NCI-H345 treated with DMSO at 0.1 percent for 48 hours (cell line): ENCODE results near the gene VSTM2B.

Experiments used
- DNase-seq: peaks from one replicate; lab custom pipeline; 2025; ENCODE audit not compliant: unreplicated experiment; lab: John Stamatoyannopoulos, UW

Gene VSTM2B

GRCh38 chr19:29587518-29587986 lies 61.8 kb downstream of the VSTM2B start:
- DNase-seq = no peak

- no peak for DNase-seq
These were observed 62.3 kb downstream of the VSTM2B start for GRCh38 chr19:29588095-29588494.

GRCh38 chr19:29590278-29590677 lies 64.5 kb downstream of the VSTM2B start:
- no peak for DNase-seq

- no peak for DNase-seq
These were observed 65.9 kb downstream of the VSTM2B start for GRCh38 chr19:29591670-29592069.

- DNase-seq = no peak
These were observed 68.1 kb downstream of the VSTM2B start for GRCh38 chr19:29593869-29594268.

- DNase-seq = peak; percentile 59
These were observed 70.4 kb downstream of the VSTM2B start for GRCh38 chr19:29596080-29596727.

- peak; percentile 70 for DNase-seq
These were observed 71.2 kb downstream of the VSTM2B start for GRCh38 chr19:29596885-29597525.

- DNase-seq = no peak
These were observed 72.2 kb downstream of the VSTM2B start for GRCh38 chr19:29598036-29598435.

GRCh38 chr19:29598496-29598895 lies 72.7 kb downstream of the VSTM2B start:
- DNase-seq = no peak

- no peak for DNase-seq
These were observed 77.5 kb downstream of the VSTM2B start for GRCh38 chr19:29603308-29603707.

GRCh38 chr19:29605653-29606419 lies 80.0 kb downstream of the VSTM2B start, which contains the start of gene POP4:
Gene POP4, plus strand, starts transcription at chr19:29606283. Its CDS starts 36 bp downstream, at chr19:29606319.
- DNase-seq = peak; percentile 99

- DNase-seq = no peak
These were observed 80.6 kb downstream of the VSTM2B start for GRCh38 chr19:29606420-29606747.

- DNase-seq = no peak
These were observed 83.8 kb downstream of the VSTM2B start for GRCh38 chr19:29609636-29610035.

GRCh38 chr19:29610213-29610573 lies 84.4 kb downstream of the VSTM2B start:
- DNase-seq = no peak

- peak; percentile 88 for DNase-seq
These were observed 84.9 kb downstream of the VSTM2B start for GRCh38 chr19:29610574-29611271.

GRCh38 chr19:29612121-29612520 lies 86.3 kb downstream of the VSTM2B start:
- DNase-seq = no peak

- no peak for DNase-seq
These were observed 87.2 kb downstream of the VSTM2B start for GRCh38 chr19:29612801-29613595.

GRCh38 chr19:29614046-29614445 lies 88.3 kb downstream of the VSTM2B start:
- no peak for DNase-seq
